Measurements from ENCODE around the gene ARHGAP25. TPM values are rescaled to one million over a fixed set of nuclear protein-coding genes. Genes with fewer than 3 reads are reported as not detected.

ARHGAP25 gene
- total RNA-seq, 3 donors from 2014 or later (not counting 1 experiment from before 2014, with no cell fraction given), result 122 to 180 (median 155) TPM

DNA sequence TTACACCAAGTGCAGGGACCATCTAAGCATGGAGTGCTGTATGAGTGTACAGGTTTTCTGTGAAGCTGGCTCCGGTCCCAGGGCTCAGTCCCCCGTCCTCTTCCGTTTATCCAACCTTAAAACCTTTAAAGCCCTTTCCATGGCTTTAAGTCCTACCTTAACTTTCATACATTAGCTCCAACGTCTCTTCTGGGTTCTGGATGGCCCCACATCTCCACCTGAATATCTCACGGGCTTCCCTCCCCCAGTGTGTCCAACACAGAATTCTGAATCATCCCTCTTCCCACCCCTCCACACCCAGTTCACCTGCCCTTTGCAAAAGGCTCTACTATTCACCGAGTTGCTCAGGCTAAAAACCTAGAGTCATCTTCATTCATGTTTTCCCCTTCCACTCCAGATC, 12.8 kb downstream of the ARHGAP25 start:
- Histone ChIP-seq H3K27ac (ENCODE audit: low read length) (no peak overlapping the region), H3K4me3 (ENCODE audit: low read length) (no peak overlapping the region), H3K9me3 (ENCODE audit: control insufficient read depth, insufficient read depth, low read length) (no peaks in the 10 kb centered on the region), H3K36me3 (ENCODE audit: control insufficient read depth, insufficient read depth, low read length) (peaks cover 3% of the 10 kb centered on the region), H3K27me3 (ENCODE audit: control insufficient read depth, insufficient read depth, low read length) (no peaks in the 10 kb centered on the region), H3K4me1 (ENCODE audit: control insufficient read depth, insufficient read depth, low read length) (peaks cover 28% of the 10 kb centered on the region)
- TF ChIP-seq, protein P1, sequence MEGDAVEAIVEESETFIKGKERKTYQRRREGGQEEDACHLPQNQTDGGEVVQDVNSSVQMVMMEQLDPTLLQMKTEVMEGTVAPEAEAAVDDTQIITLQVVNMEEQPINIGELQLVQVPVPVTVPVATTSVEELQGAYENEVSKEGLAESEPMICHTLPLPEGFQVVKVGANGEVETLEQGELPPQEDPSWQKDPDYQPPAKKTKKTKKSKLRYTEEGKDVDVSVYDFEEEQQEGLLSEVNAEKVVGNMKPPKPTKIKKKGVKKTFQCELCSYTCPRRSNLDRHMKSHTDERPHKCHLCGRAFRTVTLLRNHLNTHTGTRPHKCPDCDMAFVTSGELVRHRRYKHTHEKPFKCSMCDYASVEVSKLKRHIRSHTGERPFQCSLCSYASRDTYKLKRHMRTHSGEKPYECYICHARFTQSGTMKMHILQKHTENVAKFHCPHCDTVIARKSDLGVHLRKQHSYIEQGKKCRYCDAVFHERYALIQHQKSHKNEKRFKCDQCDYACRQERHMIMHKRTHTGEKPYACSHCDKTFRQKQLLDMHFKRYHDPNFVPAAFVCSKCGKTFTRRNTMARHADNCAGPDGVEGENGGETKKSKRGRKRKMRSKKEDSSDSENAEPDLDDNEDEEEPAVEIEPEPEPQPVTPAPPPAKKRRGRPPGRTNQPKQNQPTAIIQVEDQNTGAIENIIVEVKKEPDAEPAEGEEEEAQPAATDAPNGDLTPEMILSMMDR (IDR thresholded peaks at IDR 0.05), result no peak
- Mint-ChIP-seq H3K4me1 (peaks cover 33 to 40% of the 10 kb centered on the region in 2 donors), H3K27me3 (ENCODE audit: low read depth in 2 of 2) (no peaks in the 10 kb centered on the region), H3K4me3 (no peak overlapping the region), H3K9me3 (no peaks in the 10 kb centered on the region), H3K27ac (no peak overlapping the region), H3K36me3 (no peaks in the 10 kb centered on the region)
- 87% methylated on average over 6 of the region's 6 CpGs for WGBS (ENCODE audit: insufficient coverage)
- intact Hi-C loops (cut with micrococcal nuclease), result no loop called here
- DNase-seq, result no peak
- no peak for ATAC-seq

DNA sequence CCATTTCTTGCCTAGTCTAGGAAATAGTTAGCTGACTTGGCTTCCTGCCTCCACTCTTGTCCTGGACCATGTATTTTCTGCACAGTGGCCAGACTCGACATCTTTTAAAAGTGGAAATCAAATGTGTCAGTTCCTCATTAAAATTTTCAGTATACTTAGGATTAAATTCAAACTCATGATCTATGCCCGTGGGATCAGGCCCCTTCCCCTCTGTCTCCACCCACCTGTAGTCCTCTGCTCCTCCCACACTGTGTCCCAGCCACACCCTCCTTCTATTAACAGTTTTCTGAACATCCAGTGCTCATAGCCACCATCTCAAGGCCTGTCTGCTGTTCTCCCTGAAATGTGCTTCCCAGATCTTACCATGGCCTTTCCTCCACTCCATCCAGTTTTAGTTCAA, 13.3 kb downstream of the ARHGAP25 start:
- H3K9me3 Mint-ChIP-seq, result no peaks in the 10 kb centered on the region
- H3K4me1 ChIP-seq (ENCODE audit: control insufficient read depth, insufficient read depth, low read length), result peaks cover 32% of the 10 kb centered on the region
- ATAC-seq, result no peak
- intact Hi-C loops (cut with micrococcal nuclease), result no loop called here
- peaks cover 38 to 41% of the 10 kb centered on the region in 2 donors for H3K4me1 Mint-ChIP-seq
- no peak overlapping the region for H3K4me3 Mint-ChIP-seq
- TF ChIP-seq, protein P1 (IDR thresholded peaks at IDR 0.05), result no peak
- H3K27ac ChIP-seq (ENCODE audit: low read length), result no peak overlapping the region
- no peak overlapping the region for H3K4me3 ChIP-seq (ENCODE audit: low read length)
- no peaks in the 10 kb centered on the region for H3K27me3 ChIP-seq (ENCODE audit: control insufficient read depth, insufficient read depth, low read length)
- H3K9me3 ChIP-seq (ENCODE audit: control insufficient read depth, insufficient read depth, low read length), result no peaks in the 10 kb centered on the region
- DNase-seq, result no peak
- no peak overlapping the region for H3K27ac Mint-ChIP-seq
- WGBS (ENCODE audit: insufficient coverage), result 38% methylated on average over 2 of the region's 2 CpGs
- no peaks in the 10 kb centered on the region for H3K36me3 Mint-ChIP-seq
- no peaks in the 10 kb centered on the region for H3K27me3 Mint-ChIP-seq (ENCODE audit: low read depth in 2 of 2)
- peaks cover 3% of the 10 kb centered on the region for H3K36me3 ChIP-seq (ENCODE audit: control insufficient read depth, insufficient read depth, low read length)

DNA sequence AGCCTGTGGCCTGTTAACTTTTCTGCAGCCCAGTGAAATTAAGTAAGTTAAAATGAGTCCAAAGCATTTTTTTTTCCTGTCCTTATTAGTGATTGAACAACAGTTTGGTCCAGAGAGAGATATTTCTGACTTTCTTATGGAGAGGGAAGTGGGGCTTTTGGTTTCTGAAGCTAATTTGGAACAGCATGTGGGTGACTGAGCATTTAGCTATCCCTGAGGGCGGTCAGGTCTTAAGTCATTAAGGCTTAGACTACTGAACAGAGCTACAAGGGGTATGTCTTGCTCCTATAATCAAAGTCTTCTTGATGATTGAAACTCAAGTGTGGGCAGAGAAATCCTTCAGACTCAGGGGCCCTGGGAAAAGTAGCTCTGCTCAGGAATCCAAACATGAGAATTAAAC, 14.0 kb downstream of the ARHGAP25 start:
- H3K9me3 ChIP-seq (ENCODE audit: control insufficient read depth, insufficient read depth, low read length), result no peaks in the 10 kb centered on the region
- intact Hi-C loops (cut with micrococcal nuclease), result no loop called here
- peaks cover 33% of the 10 kb centered on the region for H3K4me1 ChIP-seq (ENCODE audit: control insufficient read depth, insufficient read depth, low read length)
- Mint-ChIP-seq H3K4me1 (peaks cover 45 to 46% of the 10 kb centered on the region in 2 donors), H3K4me3 (no peak overlapping the region), H3K27me3 (ENCODE audit: low read depth in 2 of 2) (no peaks in the 10 kb centered on the region), H3K36me3 (no peaks in the 10 kb centered on the region), H3K9me3 (no peaks in the 10 kb centered on the region), H3K27ac (no peak overlapping the region)
- no peak overlapping the region for H3K27ac ChIP-seq (ENCODE audit: low read length)
- ATAC-seq, result no peak
- TF ChIP-seq, protein P1 (IDR thresholded peaks at IDR 0.05), result no peak
- no peak for DNase-seq
- WGBS (ENCODE audit: insufficient coverage), result 93% methylated on average over 1 of the region's 1 CpG
- H3K4me3 ChIP-seq (ENCODE audit: low read length), result no peak overlapping the region
- no peaks in the 10 kb centered on the region for H3K27me3 ChIP-seq (ENCODE audit: control insufficient read depth, insufficient read depth, low read length)
- H3K36me3 ChIP-seq (ENCODE audit: control insufficient read depth, insufficient read depth, low read length), result peaks cover 3% of the 10 kb centered on the region

DNA sequence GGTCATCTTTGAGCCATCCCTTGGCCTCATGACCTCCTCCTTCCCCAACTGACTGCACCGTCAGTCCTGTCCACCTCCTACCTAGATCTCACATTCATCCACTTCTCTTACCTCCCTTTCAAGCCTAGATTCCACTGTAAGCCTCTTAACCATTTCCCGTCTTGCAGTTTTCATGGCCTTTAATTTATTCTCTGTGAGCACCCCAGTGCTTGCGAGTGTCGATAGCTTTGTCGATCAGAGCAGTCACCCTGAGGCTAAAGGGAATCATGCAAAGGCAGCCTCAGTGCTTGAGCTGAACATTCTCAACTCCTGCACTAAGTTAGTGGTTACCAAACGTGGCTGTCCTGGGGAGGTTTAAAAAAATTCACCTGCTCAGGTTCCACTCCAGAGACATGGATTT, 14.7 kb downstream of the ARHGAP25 start:
- Histone ChIP-seq H3K4me1 (ENCODE audit: control insufficient read depth, insufficient read depth, low read length) (peaks cover 38% of the 10 kb centered on the region), H3K4me3 (ENCODE audit: low read length) (no peak overlapping the region), H3K36me3 (ENCODE audit: control insufficient read depth, insufficient read depth, low read length) (peaks cover 3% of the 10 kb centered on the region), H3K27ac (ENCODE audit: low read length) (no peak overlapping the region), H3K9me3 (ENCODE audit: control insufficient read depth, insufficient read depth, low read length) (no peaks in the 10 kb centered on the region), H3K27me3 (ENCODE audit: control insufficient read depth, insufficient read depth, low read length) (no peaks in the 10 kb centered on the region)
- TF ChIP-seq, protein P1 (IDR thresholded peaks at IDR 0.05), result no peak
- intact Hi-C loops (cut with micrococcal nuclease), result no loop called here
- H3K36me3 Mint-ChIP-seq, result no peaks in the 10 kb centered on the region
- ATAC-seq (no peak), DNase-seq (no peak)
- no peaks in the 10 kb centered on the region for H3K27me3 Mint-ChIP-seq (ENCODE audit: low read depth in 2 of 2)
- peaks cover 0 to 2% of the 10 kb centered on the region in 2 donors for H3K9me3 Mint-ChIP-seq
- no peak overlapping the region for H3K27ac Mint-ChIP-seq
- H3K4me1 Mint-ChIP-seq, result peaks cover 45 to 48% of the 10 kb centered on the region in 2 donors
- H3K4me3 Mint-ChIP-seq, result no peak overlapping the region
- 89% methylated on average over 6 of the region's 6 CpGs for WGBS (ENCODE audit: insufficient coverage)
